GOT3 (cell line): ENCODE data around the gene WHRN.

Experiments used
- DNase-seq: peaks from one replicate; lab custom pipeline; 2025; ENCODE audit warnings: mixed read lengths; lab: John Stamatoyannopoulos, UW

The WHRN gene

GRCh38 chr9:114471157-114471556 lies 34.1 kb downstream of the WHRN start:
- no peak for DNase-seq

DNA sequence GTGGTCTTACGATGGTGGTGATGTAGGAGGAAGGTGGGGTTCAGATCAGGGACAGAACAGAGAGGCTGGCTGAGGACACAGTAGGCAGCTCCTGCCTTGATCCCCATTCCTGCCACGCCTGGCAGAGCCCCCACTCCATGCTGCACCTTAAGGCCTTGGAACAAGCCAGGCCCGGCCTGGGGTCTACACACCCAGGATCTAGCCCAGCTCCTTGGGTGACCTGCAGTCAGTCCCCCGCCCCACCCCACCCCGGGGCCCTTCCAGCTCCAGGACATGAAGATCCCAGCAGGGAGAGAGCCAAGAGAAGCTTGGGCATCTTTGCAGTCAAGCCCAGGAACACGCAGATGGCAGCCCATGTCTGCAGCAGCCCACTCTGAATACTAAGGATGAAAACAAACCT lies 34.7 kb downstream of the WHRN start:
- no peak for DNase-seq

GRCh38 chr9:114470121-114470520 lies 35.2 kb downstream of the WHRN start:
- no peak for DNase-seq

- no peak for DNase-seq
Measured at GRCh38 chr9:114469091-114469853, 36.0 kb downstream of the WHRN start.

- no peak for DNase-seq
Measured at GRCh38 chr9:114467910-114468309, 37.4 kb downstream of the WHRN start.

DNA sequence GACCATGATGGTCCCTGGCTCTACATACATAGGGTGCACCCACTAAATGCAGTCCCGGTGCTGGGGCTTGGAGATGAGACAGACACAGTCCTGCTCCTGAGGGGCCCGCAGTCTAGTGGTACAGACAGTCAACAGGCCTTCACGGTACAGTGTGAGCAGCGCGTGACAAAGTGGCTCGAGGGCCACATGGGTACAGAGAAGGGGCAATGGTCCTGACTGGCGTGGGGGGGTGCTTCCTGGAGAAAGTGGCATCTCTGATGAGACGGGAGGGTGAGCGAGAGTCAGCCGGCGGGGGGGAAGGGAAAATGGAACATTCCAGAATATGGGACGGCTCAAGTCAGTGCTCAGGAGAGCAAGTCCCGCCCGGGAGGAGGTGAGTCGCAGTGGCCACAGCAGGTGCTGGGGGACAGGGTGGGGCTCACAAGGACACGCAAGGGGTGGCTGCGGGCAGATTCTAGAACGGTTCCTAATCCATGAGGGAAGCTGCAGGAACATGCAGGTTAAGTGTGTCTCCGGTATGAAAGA lies 38.0 kb downstream of the WHRN start:
- DNase-seq, result no peak

GRCh38 chr9:114465906-114466900 lies 39.1 kb downstream of the WHRN start:
- no peak for DNase-seq

- no peak for DNase-seq
Measured at GRCh38 chr9:114465417-114465816, 39.9 kb downstream of the WHRN start.

DNA sequence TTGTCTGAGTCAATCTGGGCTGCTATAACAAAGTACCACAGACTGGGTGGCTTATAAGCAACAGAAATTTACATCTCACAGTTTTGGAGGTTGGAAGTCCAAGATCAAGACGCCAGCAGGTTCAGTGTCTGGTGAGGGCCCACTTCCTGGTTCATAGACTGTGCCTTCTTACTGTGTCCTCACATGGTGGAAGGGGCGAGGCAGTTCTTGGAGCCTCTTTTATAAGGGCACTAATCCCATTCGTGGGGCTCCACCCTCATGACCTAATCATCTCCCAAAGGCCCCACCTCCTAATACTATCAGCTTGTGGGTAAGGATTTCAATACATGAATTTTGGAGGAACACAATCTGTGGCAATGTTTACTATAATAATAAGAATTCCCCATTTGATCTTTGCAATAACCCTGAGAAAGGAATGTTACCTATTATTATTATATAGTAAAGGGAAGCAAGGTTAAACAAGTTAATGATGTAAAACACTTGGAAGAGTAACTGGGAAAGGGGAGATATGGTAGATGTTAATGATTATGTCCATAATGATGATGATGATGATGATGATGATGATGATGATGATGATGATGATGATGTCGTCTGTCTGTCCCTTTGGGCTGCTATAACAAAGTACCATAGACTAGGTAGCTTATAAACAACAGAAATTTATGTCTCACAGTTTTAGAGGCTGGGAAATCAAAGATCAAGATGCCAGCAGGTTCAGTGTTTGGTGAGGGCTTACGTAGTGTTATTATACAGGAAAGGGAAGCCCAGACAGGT lies 40.8 kb downstream of the WHRN start:
- no peak for DNase-seq

DNA sequence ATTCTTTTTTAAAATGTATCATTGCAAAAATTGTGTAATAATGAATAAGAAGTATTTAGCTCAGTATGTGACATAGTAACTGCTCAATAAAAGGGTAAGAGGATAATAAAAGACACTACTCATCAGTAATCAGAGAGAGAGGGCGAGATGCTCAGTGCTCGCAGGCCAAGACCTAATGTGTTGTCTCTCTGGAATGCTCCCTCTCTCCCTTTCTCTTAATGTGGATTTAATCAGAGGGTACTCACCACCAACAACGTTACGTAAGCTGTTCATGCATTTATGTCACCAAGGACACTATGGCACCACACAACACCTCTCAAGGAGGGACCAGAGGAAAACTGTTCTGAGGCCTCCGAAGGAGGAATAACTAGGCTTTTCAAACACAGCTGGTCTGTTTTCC lies 42.5 kb downstream of the WHRN start:
- no peak for DNase-seq

GRCh38 chr9:114461468-114461867 lies 43.8 kb downstream of the WHRN start:
- no peak for DNase-seq

DNA sequence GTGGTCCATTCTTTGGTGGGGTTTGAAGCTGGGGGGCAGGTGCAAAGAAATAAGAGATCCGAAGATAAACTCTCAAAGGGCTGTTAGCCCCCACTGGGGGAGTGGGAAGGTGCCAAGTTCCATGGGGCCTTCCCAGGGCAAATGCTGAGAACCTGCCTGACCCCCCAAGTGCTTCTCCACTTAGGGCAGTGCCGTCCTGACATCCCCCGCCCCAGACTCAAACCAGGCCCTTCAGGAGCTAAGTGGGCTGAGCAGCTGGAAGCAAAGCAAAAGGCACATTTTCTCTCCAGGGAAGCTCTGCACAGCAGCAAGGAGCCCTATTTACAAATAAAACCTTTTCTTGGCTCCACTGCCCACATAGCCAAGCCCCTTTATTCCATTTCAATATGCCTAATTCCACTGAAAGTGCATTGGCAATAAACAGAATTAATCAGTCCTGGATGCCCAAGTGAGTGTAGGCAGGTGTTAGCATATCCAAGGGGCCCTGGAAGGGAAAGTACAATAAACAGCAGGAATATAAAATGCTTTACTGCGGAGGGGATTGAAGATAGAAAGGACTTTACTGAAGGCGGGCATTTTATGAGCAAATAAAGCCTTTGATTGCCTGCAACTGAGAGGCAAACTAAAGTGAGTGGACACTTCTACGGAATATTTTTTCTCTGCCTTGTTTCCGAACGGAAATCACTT lies 44.6 kb downstream of the WHRN start:
- DNase-seq, result no peak

- no peak for DNase-seq
Measured at GRCh38 chr9:114459464-114459863, 45.8 kb downstream of the WHRN start.

GRCh38 chr9:114456929-114457328 lies 48.3 kb downstream of the WHRN start:
- no peak for DNase-seq

- DNase-seq, result no peak
Measured at GRCh38 chr9:114454652-114455051, 50.6 kb downstream of the WHRN start.

GRCh38 chr9:114452219-114453165 lies 52.8 kb downstream of the WHRN start:
- DNase-seq, result no peak

DNA sequence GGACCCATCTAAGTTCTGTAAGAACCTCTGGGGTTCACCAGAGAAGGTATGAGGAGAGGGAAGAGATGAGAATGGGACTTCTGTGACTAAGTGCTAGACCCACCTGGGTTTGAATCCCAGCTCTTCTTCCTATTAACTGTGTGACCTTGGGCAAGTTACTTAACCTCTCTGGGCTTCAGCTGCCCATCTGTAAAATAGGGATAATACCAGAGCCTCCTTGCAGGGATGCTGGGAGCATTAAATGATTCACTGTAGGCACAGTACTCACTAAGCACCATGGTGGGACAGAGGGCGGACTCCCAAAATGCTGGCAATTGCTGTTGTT lies 53.6 kb downstream of the WHRN start:
- DNase-seq, result no peak

GRCh38 chr9:114450833-114451706 lies 54.2 kb downstream of the WHRN start:
- DNase-seq, result no peak

DNA sequence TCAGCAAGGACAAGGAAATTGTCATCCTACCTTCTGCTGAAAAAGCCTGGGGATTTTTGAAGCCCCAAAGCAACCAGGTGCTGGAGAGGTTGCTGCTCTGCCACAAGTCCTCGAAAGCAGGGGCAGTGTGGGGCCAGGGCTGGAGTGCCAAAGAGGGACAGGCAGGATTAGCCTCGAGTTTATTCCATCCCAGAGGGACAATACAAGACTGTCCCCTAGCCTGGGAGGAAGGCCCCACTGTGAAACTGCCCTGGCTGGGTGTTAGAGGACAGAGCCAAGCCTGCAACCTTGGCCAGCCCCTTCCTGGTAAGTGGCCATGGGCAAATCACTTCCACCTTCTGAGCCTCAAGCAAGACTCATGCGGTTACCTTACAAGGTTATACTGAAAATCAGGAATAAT lies 55.1 kb downstream of the WHRN start:
- DNase-seq, result no peak
